A204.1 (cell line): ENCODE data around the gene FARP1.

Experiments
- FAIRE-seq: peaks from 2 replicates; lab custom pipeline; 2012; peaks lifted over from hg19 to GRCh38; lab: Jason Lieb, UNC

FARP1 gene

GRCh38 chr13:98462946-98463345, 320.1 kb downstream of the FARP1 start:
- no peak for FAIRE-seq

- no peak for FAIRE-seq
Observed at GRCh38 chr13:98466634-98467236, 323.8 kb downstream of the FARP1 start.

- FAIRE-seq, result no peak
Observed at GRCh38 chr13:98467263-98467985, 324.5 kb downstream of the FARP1 start.

GRCh38 chr13:98468361-98468760, 325.5 kb downstream of the FARP1 start:
- no peak for FAIRE-seq

GRCh38 chr13:98468929-98469328, 326.0 kb downstream of the FARP1 start:
- FAIRE-seq, result no peak

GRCh38 chr13:98470920-98471319, 328.0 kb downstream of the FARP1 start:
- no peak for FAIRE-seq

GRCh38 chr13:98471934-98472333, 329.0 kb downstream of the FARP1 start:
- no peak for FAIRE-seq

GRCh38 chr13:98473135-98473787, 330.4 kb downstream of the FARP1 start:
- FAIRE-seq, result no peak

GRCh38 chr13:98473788-98474144, 330.9 kb downstream of the FARP1 start:
- no peak for FAIRE-seq

- FAIRE-seq, result no peak
Observed at GRCh38 chr13:98474292-98474691, 331.4 kb downstream of the FARP1 start.

GRCh38 chr13:98474761-98475160, 331.9 kb downstream of the FARP1 start:
- no peak for FAIRE-seq

GRCh38 chr13:98475522-98475921, 332.6 kb downstream of the FARP1 start:
- FAIRE-seq, result no peak

- no peak for FAIRE-seq
Observed at GRCh38 chr13:98476106-98476505, 333.2 kb downstream of the FARP1 start.

GRCh38 chr13:98476538-98476966, 333.7 kb downstream of the FARP1 start:
- FAIRE-seq, result no peak

GRCh38 chr13:98478189-98479129, 335.6 kb downstream of the FARP1 start:
- FAIRE-seq, result no peak

- FAIRE-seq, result no peak
Observed at GRCh38 chr13:98479496-98480003, 336.7 kb downstream of the FARP1 start.

GRCh38 chr13:98480915-98481877, 338.3 kb downstream of the FARP1 start:
- FAIRE-seq, result no peak

- no peak for FAIRE-seq
Observed at GRCh38 chr13:98482476-98483444, 339.9 kb downstream of the FARP1 start.

GRCh38 chr13:98483601-98484288, 340.9 kb downstream of the FARP1 start:
- FAIRE-seq, result no peak
